ENCODE results near the gene PBX1.
A peak's percentile ranks its signal among the peaks of the same experiment; 100 is the strongest.

Gene PBX1

GRCh38 chr1:164583196-164583595, 24.2 kb downstream of the PBX1 start:
- H3K9me3 ChIP-seq (ENCODE audit: control insufficient read depth, low read depth, low read length): no peaks in the 10 kb centered on the region
- H3K36me3 ChIP-seq (ENCODE audit: control insufficient read depth, low read depth, low read length): peaks cover 6% of the 10 kb centered on the region
- peak overlapping the region; percentile 28 for H3K9ac ChIP-seq (ENCODE audit: low read length)
- H3K4me3 ChIP-seq (ENCODE audit: low read length): peak overlapping the region; percentile 25
- H3K27me3 ChIP-seq (ENCODE audit: control insufficient read depth, insufficient read depth, low read length): no peaks in the 10 kb centered on the region
- no peak overlapping the region for H3K27ac ChIP-seq (ENCODE audit: low read length)
- peaks cover 76% of the 10 kb centered on the region for H3K4me1 ChIP-seq (ENCODE audit: control insufficient read depth, low read depth, low read length)

GRCh38 chr1:164583835-164584539, 25.0 kb downstream of the PBX1 start:
- Histone ChIP-seq H3K27me3 (ENCODE audit: control insufficient read depth, insufficient read depth, low read length) (no peaks in the 10 kb centered on the region), H3K9ac (ENCODE audit: low read length) (no peak overlapping the region), H3K4me3 (ENCODE audit: low read length) (no peak overlapping the region), H3K36me3 (ENCODE audit: control insufficient read depth, low read depth, low read length) (peaks cover 6% of the 10 kb centered on the region), H3K9me3 (ENCODE audit: control insufficient read depth, low read depth, low read length) (no peaks in the 10 kb centered on the region), H3K4me1 (ENCODE audit: control insufficient read depth, low read depth, low read length) (peaks cover 75% of the 10 kb centered on the region), H3K27ac (ENCODE audit: low read length) (no peak overlapping the region)

- Histone ChIP-seq H3K4me1 (ENCODE audit: control insufficient read depth, low read depth, low read length) (peaks cover 88% of the 10 kb centered on the region), H3K9me3 (ENCODE audit: control insufficient read depth, low read depth, low read length) (no peaks in the 10 kb centered on the region), H3K9ac (ENCODE audit: low read length) (no peak overlapping the region), H3K4me3 (ENCODE audit: low read length) (no peak overlapping the region), H3K27me3 (ENCODE audit: control insufficient read depth, insufficient read depth, low read length) (no peaks in the 10 kb centered on the region), H3K27ac (ENCODE audit: low read length) (no peak overlapping the region), H3K36me3 (ENCODE audit: control insufficient read depth, low read depth, low read length) (peaks cover 6% of the 10 kb centered on the region)
Observed at GRCh38 chr1:164586591-164586990, 27.6 kb downstream of the PBX1 start.

GRCh38 chr1:164587617-164588501, 28.9 kb downstream of the PBX1 start:
- Histone ChIP-seq H3K9me3 (ENCODE audit: control insufficient read depth, low read depth, low read length) (no peaks in the 10 kb centered on the region), H3K27ac (ENCODE audit: low read length) (no peak overlapping the region), H3K4me1 (ENCODE audit: control insufficient read depth, low read depth, low read length) (peaks cover 93% of the 10 kb centered on the region), H3K36me3 (ENCODE audit: control insufficient read depth, low read depth, low read length) (peaks cover 6% of the 10 kb centered on the region), H3K9ac (ENCODE audit: low read length) (peak overlapping the region; percentile 74), H3K27me3 (ENCODE audit: control insufficient read depth, insufficient read depth, low read length) (no peaks in the 10 kb centered on the region), H3K4me3 (ENCODE audit: low read length) (peak overlapping the region; percentile 41)

GRCh38 chr1:164588516-164589341, 29.7 kb downstream of the PBX1 start:
- Histone ChIP-seq H3K27me3 (ENCODE audit: control insufficient read depth, insufficient read depth, low read length) (no peaks in the 10 kb centered on the region), H3K36me3 (ENCODE audit: control insufficient read depth, low read depth, low read length) (peaks cover 6% of the 10 kb centered on the region), H3K9ac (ENCODE audit: low read length) (peak overlapping the region; percentile 74), H3K27ac (ENCODE audit: low read length) (peak overlapping the region; percentile 76), H3K4me1 (ENCODE audit: control insufficient read depth, low read depth, low read length) (peaks cover 89% of the 10 kb centered on the region), H3K4me3 (ENCODE audit: low read length) (peak overlapping the region; percentile 41), H3K9me3 (ENCODE audit: control insufficient read depth, low read depth, low read length) (no peaks in the 10 kb centered on the region)

- no peaks in the 10 kb centered on the region for H3K27me3 ChIP-seq (ENCODE audit: control insufficient read depth, insufficient read depth, low read length)
- no peaks in the 10 kb centered on the region for H3K9me3 ChIP-seq (ENCODE audit: control insufficient read depth, low read depth, low read length)
- H3K9ac ChIP-seq (ENCODE audit: low read length): peak overlapping the region; percentile 74
- peaks cover 83% of the 10 kb centered on the region for H3K4me1 ChIP-seq (ENCODE audit: control insufficient read depth, low read depth, low read length)
- H3K4me3 ChIP-seq (ENCODE audit: low read length): peak overlapping the region; percentile 41
- peak overlapping the region; percentile 33 for H3K27ac ChIP-seq (ENCODE audit: low read length)
- peaks cover 6% of the 10 kb centered on the region for H3K36me3 ChIP-seq (ENCODE audit: control insufficient read depth, low read depth, low read length)
Observed at GRCh38 chr1:164589408-164589807, 30.4 kb downstream of the PBX1 start.

GRCh38 chr1:164589961-164590507, 31.1 kb downstream of the PBX1 start:
- Histone ChIP-seq H3K9ac (ENCODE audit: low read length) (no peak overlapping the region), H3K27ac (ENCODE audit: low read length) (peak overlapping the region; percentile 45), H3K9me3 (ENCODE audit: control insufficient read depth, low read depth, low read length) (no peaks in the 10 kb centered on the region), H3K27me3 (ENCODE audit: control insufficient read depth, insufficient read depth, low read length) (no peaks in the 10 kb centered on the region), H3K4me3 (ENCODE audit: low read length) (peak overlapping the region; percentile 16), H3K4me1 (ENCODE audit: control insufficient read depth, low read depth, low read length) (peaks cover 80% of the 10 kb centered on the region), H3K36me3 (ENCODE audit: control insufficient read depth, low read depth, low read length) (peaks cover 6% of the 10 kb centered on the region)

GRCh38 chr1:164590592-164590991, 31.6 kb downstream of the PBX1 start:
- Histone ChIP-seq H3K9ac (ENCODE audit: low read length) (no peak overlapping the region), H3K4me1 (ENCODE audit: control insufficient read depth, low read depth, low read length) (peaks cover 78% of the 10 kb centered on the region), H3K36me3 (ENCODE audit: control insufficient read depth, low read depth, low read length) (peaks cover 6% of the 10 kb centered on the region), H3K27me3 (ENCODE audit: control insufficient read depth, insufficient read depth, low read length) (no peaks in the 10 kb centered on the region), H3K9me3 (ENCODE audit: control insufficient read depth, low read depth, low read length) (no peaks in the 10 kb centered on the region), H3K4me3 (ENCODE audit: low read length) (peak overlapping the region; percentile 16), H3K27ac (ENCODE audit: low read length) (peak overlapping the region; percentile 45)

GRCh38 chr1:164591858-164592257, 32.9 kb downstream of the PBX1 start:
- H3K4me1 ChIP-seq (ENCODE audit: control insufficient read depth, low read depth, low read length): peaks cover 67% of the 10 kb centered on the region
- no peak overlapping the region for H3K4me3 ChIP-seq (ENCODE audit: low read length)
- no peaks in the 10 kb centered on the region for H3K9me3 ChIP-seq (ENCODE audit: control insufficient read depth, low read depth, low read length)
- no peak overlapping the region for H3K27ac ChIP-seq (ENCODE audit: low read length)
- H3K27me3 ChIP-seq (ENCODE audit: control insufficient read depth, insufficient read depth, low read length): no peaks in the 10 kb centered on the region
- H3K9ac ChIP-seq (ENCODE audit: low read length): no peak overlapping the region
- H3K36me3 ChIP-seq (ENCODE audit: control insufficient read depth, low read depth, low read length): peaks cover under 1% of the 10 kb centered on the region

GRCh38 chr1:164592634-164593033, 33.6 kb downstream of the PBX1 start:
- no peak overlapping the region for H3K27ac ChIP-seq (ENCODE audit: low read length)
- peaks cover 4% of the 10 kb centered on the region for H3K36me3 ChIP-seq (ENCODE audit: control insufficient read depth, low read depth, low read length)
- H3K9ac ChIP-seq (ENCODE audit: low read length): no peak overlapping the region
- H3K4me3 ChIP-seq (ENCODE audit: low read length): no peak overlapping the region
- H3K27me3 ChIP-seq (ENCODE audit: control insufficient read depth, insufficient read depth, low read length): no peaks in the 10 kb centered on the region
- no peaks in the 10 kb centered on the region for H3K9me3 ChIP-seq (ENCODE audit: control insufficient read depth, low read depth, low read length)
- peaks cover 62% of the 10 kb centered on the region for H3K4me1 ChIP-seq (ENCODE audit: control insufficient read depth, low read depth, low read length)

GRCh38 chr1:164595212-164595611, 36.2 kb downstream of the PBX1 start:
- Histone ChIP-seq H3K27ac (ENCODE audit: low read length) (no peak overlapping the region), H3K27me3 (ENCODE audit: control insufficient read depth, insufficient read depth, low read length) (no peaks in the 10 kb centered on the region), H3K4me1 (ENCODE audit: control insufficient read depth, low read depth, low read length) (peaks cover 52% of the 10 kb centered on the region), H3K4me3 (ENCODE audit: low read length) (no peak overlapping the region), H3K36me3 (ENCODE audit: control insufficient read depth, low read depth, low read length) (peaks cover 4% of the 10 kb centered on the region), H3K9me3 (ENCODE audit: control insufficient read depth, low read depth, low read length) (no peaks in the 10 kb centered on the region), H3K9ac (ENCODE audit: low read length) (no peak overlapping the region)

Measured in iPS-18a (cell line).